Stimulated activated CD4-positive, alpha-beta T cell treated with anti-CD3 and anti-CD28 coated beads, TNF-alpha, amount 100 ng/mL, for 4 hours (primary cell): ENCODE results near the gene GSG1L.
"Not testable (repeated sequence)": the region's sequence is repeated elsewhere in the genome, so short reads cannot be mapped to it uniquely, and the experiment has no call there.

Source experiments
- DNase-seq, 3 experiments: peaks; one replicate each; pipeline ENCODE4 v3.0.0-alpha.2; 2020; ENCODE audit warnings: low read depth in 3 of 3

GSG1L gene

GRCh38 chr16:27903046-27903655, 160.4 kb downstream of the GSG1L start:
- no peak for DNase-seq

GRCh38 chr16:27902551-27902950, 161.0 kb downstream of the GSG1L start:
- no peak for DNase-seq

GRCh38 chr16:27901956-27902355, 161.6 kb downstream of the GSG1L start:
- DNase-seq: no peak

- DNase-seq: no peak
These were observed 163.8 kb downstream of the GSG1L start for GRCh38 chr16:27899736-27900135.

- no peak for DNase-seq
These were observed 169.1 kb downstream of the GSG1L start for GRCh38 chr16:27894386-27894785.

- no peak for DNase-seq
These were observed 170.6 kb downstream of the GSG1L start for GRCh38 chr16:27892879-27893278.

GRCh38 chr16:27890866-27891265, 172.6 kb downstream of the GSG1L start:
- no peak for DNase-seq

GRCh38 chr16:27890006-27890405, 173.5 kb downstream of the GSG1L start:
- DNase-seq: no peak

GRCh38 chr16:27883576-27883975, 179.9 kb downstream of the GSG1L start:
- no peak for DNase-seq

- DNase-seq: no peak
These were observed 183.2 kb downstream of the GSG1L start for GRCh38 chr16:27880287-27880686.

- DNase-seq: no peak
These were observed 183.8 kb downstream of the GSG1L start for GRCh38 chr16:27879601-27880247.

- not testable (repeated sequence) for DNase-seq
These were observed 190.9 kb downstream of the GSG1L start for GRCh38 chr16:27872627-27873026.

GRCh38 chr16:27870116-27870798, 193.3 kb downstream of the GSG1L start:
- DNase-seq: no peak

GRCh38 chr16:27869411-27869810, 194.1 kb downstream of the GSG1L start:
- DNase-seq: no peak

GRCh38 chr16:27868180-27868579, 195.3 kb downstream of the GSG1L start:
- no peak for DNase-seq

GRCh38 chr16:27867122-27868110, 196.1 kb downstream of the GSG1L start:
- peak in 1 of 3 experiments; percentile 5 for DNase-seq

- no peak for DNase-seq
These were observed 200.1 kb downstream of the GSG1L start for GRCh38 chr16:27863377-27863776.

- DNase-seq: no peak
These were observed 200.6 kb downstream of the GSG1L start for GRCh38 chr16:27862953-27863352.

- no peak for DNase-seq
These were observed 203.4 kb downstream of the GSG1L start for GRCh38 chr16:27860091-27860490.

GRCh38 chr16:27859020-27859419, 204.5 kb downstream of the GSG1L start:
- no peak for DNase-seq

GRCh38 chr16:27853651-27854050, 209.9 kb downstream of the GSG1L start:
- no peak for DNase-seq

GRCh38 chr16:27853101-27853500, 210.4 kb downstream of the GSG1L start:
- DNase-seq: no peak
